Body of pancreas (tissue), 4 donors: ENCODE data around the gene TMPRSS11E.

Experiments used
- CTCF ChIP-seq, 7 experiments: fragments of 450-650 bp in 4 of 7; fragments of 200-600 bp in 3 of 7; sonication (generic) in 3 of 7; IDR thresholded peaks; one replicate each; pipeline ENCODE4 v1.5.1; 2016 to 2019; ENCODE audit warnings: antibody characterized with exemption in 7 of 7
- POLR2A ChIP-seq, 3 donors: fragments of 450-650 bp; IDR thresholded peaks; one replicate each; pipeline ENCODE4 v1.6.1; 2016; ENCODE audit warnings: antibody characterized with exemption in 3 of 3, mild to moderate bottlenecking in 2 of 3

GRCh38 chr4:68445111-68445510 is 2.2 kb upstream of the TMPRSS11E start:
- TF ChIP-seq CTCF (IDR thresholded peaks at IDR 0.05): no peak
- no peak for TF ChIP-seq POLR2A (IDR thresholded peaks at IDR 0.05)
